SK-N-MC (cell line): ENCODE data around the gene ARID1B.

Experiments
- DNase-seq: peaks from one replicate; pipeline ENCODE4 v3.0.0-alpha.2; 2011; ENCODE audit warnings: low read depth, low spot score
- H3K27ac ChIP-seq: fragments of 200-600 bp; sonication (generic); 2 replicates; pipeline ENCODE4 v1.5.1; 2016; ENCODE audit warnings: mixed run types
- H3K36me3 ChIP-seq: fragments of 200-600 bp; sonication (generic); 2 replicates; pipeline ENCODE4 v1.6.1; 2017; ENCODE audit warnings: antibody characterized with exemption, low read length, mixed read lengths; ENCODE audit not compliant: insufficient read depth
- H3K4me3 ChIP-seq: fragments of 200-600 bp; sonication (generic); 2 replicates; pipeline ENCODE4 v1.5.1; 2016
- H3K9ac ChIP-seq: fragments of 200-600 bp; sonication (generic); 2 replicates; pipeline ENCODE4 v1.8.0; 2017; ENCODE audit warnings: mixed run types, mixed read lengths; ENCODE audit not compliant: insufficient read length
- H3K9me3 ChIP-seq: fragments of 200-600 bp; sonication (generic); 2 replicates; pipeline ENCODE4 v1.6.1; 2017; ENCODE audit warnings: low read depth, mild to moderate bottlenecking, antibody characterized with exemption, low read length, moderate library complexity, mixed read lengths
- EZH2 ChIP-seq: fragments of 200-600 bp; sonication (generic); IDR thresholded peaks from one replicate; pipeline ENCODE4 v1.6.1; 2017; ENCODE audit warnings: antibody characterized with exemption
- FOXP2 ChIP-seq: optimal IDR thresholded peaks from 2 replicates; pipeline ENCODE3; 2011; ENCODE audit warnings: mild to moderate bottlenecking, moderate library complexity; ENCODE audit not compliant: insufficient read depth; ENCODE audit errors: extremely low read length, control extremely low read depth
- POLR2AphosphoS5 ChIP-seq: IDR thresholded peaks from 2 replicates; pipeline ENCODE4 v1.6.1; 2012; ENCODE audit warnings: mild to moderate bottlenecking, low read depth, low read length, borderline replicate concordance

ARID1B gene

DNA sequence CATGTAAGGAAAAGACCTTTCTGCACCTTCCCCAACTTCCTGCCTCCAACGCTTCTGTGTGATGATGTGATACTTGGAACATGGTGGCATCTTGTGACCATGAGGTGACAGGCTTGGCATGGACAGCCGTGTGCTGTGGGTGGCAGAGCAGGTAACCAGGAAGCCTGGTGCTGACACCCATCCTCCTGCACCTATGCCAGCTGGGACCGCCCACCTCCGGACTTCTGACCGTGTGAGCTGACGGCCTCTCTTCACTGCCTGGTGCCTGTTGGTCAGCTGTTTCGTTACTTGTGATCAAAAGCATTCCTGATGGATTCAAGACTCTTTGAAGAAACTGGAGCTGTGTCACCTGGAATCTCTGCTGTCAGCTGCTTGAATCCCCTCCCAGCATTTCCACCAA lies 475.8 kb downstream of the ARID1B start:
- DNase-seq, result no peak
- Histone ChIP-seq H3K36me3 (peaks cover 6% of the 10 kb centered on the region; the same call in 1 of the 2 replicates), H3K27ac (no peak overlapping the region), H3K4me3 (no peak overlapping the region), H3K9ac (no peak overlapping the region), H3K9me3 (peaks cover 4% of the 10 kb centered on the region; the same call in 1 of the 2 replicates)
- no peak for TF ChIP-seq FOXP2
- no peak for TF ChIP-seq POLR2AphosphoS5
- TF ChIP-seq EZH2, result no peak

DNA sequence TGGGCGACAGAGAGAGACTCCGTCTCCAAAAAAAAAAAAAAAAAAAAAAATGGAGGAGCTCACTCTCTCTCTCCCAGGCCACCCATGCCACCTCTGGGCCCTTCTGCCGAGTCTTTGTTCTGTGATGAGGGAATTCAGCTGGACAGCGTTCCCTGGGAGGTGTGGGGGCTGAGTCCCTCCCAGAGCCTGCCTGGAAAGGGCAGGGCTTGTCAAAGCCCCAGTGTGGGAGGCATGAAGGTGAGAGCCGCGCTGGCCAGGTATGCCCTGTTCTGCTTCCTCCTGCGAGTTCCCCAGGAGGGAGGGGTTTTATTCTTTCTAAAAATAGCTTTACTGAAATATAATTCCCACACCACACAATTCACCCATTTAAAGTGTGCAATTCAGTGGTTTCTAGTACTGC lies 476.5 kb downstream of the ARID1B start:
- Histone ChIP-seq H3K36me3 (no peaks in the 10 kb centered on the region), H3K9ac (no peak overlapping the region), H3K27ac (no peak overlapping the region), H3K4me3 (no peak overlapping the region), H3K9me3 (no peaks in the 10 kb centered on the region)
- no peak for TF ChIP-seq POLR2AphosphoS5
- TF ChIP-seq EZH2, result no peak
- no peak for TF ChIP-seq FOXP2
- no peak for DNase-seq

DNA sequence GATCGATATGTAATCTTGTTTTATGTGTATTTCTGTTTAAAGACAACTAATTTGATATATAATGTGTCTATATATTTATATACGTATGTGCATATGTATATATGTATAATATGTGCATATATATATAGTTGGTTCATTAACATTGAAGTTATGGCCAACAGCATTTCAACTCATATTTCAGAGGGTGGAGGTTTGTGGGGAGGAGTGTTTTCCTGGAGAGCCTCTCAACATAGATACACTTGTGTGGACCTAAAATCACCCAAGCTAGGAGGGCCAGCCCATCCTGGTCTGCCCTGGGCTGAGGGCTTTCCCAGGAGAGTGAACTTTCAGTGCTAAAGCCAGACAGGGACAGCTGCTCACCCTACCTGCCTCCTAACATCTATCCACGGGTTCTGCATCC lies 477.4 kb downstream of the ARID1B start:
- no peak overlapping the region for H3K27ac ChIP-seq
- H3K36me3 ChIP-seq, result no peaks in the 10 kb centered on the region
- TF ChIP-seq POLR2AphosphoS5, result no peak
- TF ChIP-seq EZH2, result no peak
- TF ChIP-seq FOXP2, result no peak
- H3K9ac ChIP-seq, result no peak overlapping the region
- H3K9me3 ChIP-seq, result no peaks in the 10 kb centered on the region
- no peak for DNase-seq
- H3K4me3 ChIP-seq, result no peak overlapping the region

DNA sequence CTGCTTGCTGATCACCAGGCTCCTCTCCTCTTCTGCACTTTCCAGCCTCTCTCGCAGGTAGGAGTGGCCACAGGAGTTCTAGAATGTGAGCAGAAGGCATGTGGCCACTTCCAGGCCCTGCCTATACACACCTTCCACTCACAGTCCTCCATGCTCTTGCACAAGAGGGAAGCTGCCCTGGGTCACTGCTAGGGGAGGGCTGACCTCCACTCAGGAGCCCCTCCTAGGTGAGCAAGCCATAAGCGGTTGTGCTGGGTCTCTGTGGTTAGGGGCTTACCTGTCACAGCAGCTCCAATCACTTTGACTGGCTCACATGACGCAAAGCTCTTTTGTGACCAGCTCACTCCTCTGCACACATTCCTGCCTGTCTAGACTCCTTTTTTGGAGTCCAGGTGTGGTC lies 477.9 kb downstream of the ARID1B start:
- Histone ChIP-seq H3K9me3 (no peaks in the 10 kb centered on the region), H3K9ac (no peak overlapping the region), H3K4me3 (no peak overlapping the region), H3K36me3 (no peaks in the 10 kb centered on the region), H3K27ac (no peak overlapping the region)
- no peak for DNase-seq
- no peak for TF ChIP-seq FOXP2
- TF ChIP-seq POLR2AphosphoS5, result no peak

DNA sequence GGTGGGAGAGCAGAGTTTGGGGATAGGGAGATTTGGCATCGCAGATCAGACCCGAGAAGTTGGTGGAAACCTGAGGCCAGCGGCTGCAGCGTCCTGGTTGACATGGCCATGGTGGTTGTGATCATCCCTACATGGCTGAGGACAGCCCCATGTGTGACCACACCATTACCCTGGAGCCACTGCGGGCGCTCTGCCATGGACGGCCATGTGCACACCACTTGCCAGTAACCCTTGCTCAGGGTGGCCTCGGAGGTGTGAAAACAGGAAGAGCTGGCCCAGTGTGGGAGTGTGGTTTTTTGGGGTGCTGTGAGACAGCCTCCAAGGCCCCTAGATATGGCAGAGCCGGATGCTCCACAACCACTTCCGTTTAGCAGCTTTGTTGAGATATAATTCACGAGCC lies 481.7 kb downstream of the ARID1B start:
- DNase-seq, result no peak
- H3K9ac ChIP-seq, result no peak overlapping the region
- no peaks in the 10 kb centered on the region for H3K36me3 ChIP-seq
- H3K4me3 ChIP-seq, result no peak overlapping the region
- no peaks in the 10 kb centered on the region for H3K9me3 ChIP-seq
- no peak overlapping the region for H3K27ac ChIP-seq
- no peak for TF ChIP-seq EZH2
- TF ChIP-seq FOXP2, result no peak
- no peak for TF ChIP-seq POLR2AphosphoS5

DNA sequence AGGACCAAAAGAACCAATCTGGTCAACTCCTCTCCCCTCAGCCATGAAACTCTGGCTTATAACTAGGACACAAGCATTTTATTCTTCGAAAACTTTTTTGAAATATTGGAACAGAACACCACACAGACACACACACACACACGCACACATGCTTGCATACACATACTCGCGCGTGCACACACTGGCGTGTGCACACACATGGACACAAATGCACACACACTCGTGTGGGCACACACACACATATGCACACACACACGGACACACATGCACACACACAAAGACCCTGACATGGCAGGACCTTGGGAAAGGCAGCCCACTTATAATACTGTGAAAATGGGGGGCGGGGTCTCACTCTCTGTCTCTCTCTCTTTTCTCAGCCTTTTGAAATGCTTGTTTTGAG lies 482.3 kb downstream of the ARID1B start:
- Histone ChIP-seq H3K9ac (no peak overlapping the region), H3K27ac (no peak overlapping the region), H3K4me3 (no peak overlapping the region), H3K36me3 (no peaks in the 10 kb centered on the region), H3K9me3 (no peaks in the 10 kb centered on the region)
- TF ChIP-seq EZH2 (no peak), POLR2AphosphoS5 (no peak), FOXP2 (no peak)
- no peak for DNase-seq
